K562 (cell line): ENCODE results near the gene TIPARP. TPM values are rescaled to one million over a fixed set of nuclear protein-coding genes. Genes with fewer than 3 reads are reported as not detected.

ENCODE experiments used
- ATAC-seq: fragments of 200-7000 bp; cut with Tn5 transposase; 3 replicates; pipeline ENCODE4 v1.9.1; 2020; ENCODE audit warnings: moderate library complexity
- BruUV-seq: library from RNA; stranded (reverse); fragments of 400-500 nt; replicated peaks from 2 replicates; lab custom pipeline; 2021; lab: Mats Ljungman, UMichigan
- CTCF ChIA-PET: fragments of 300-600 bp; formaldehyde crosslinking; extraction: SDS; loops from one replicate; lab custom pipeline; 2021; ENCODE audit warnings: low intra/inter-chr PET ratio; lab: Yijun Ruan, JAX
- POLR2A ChIA-PET: fragments of 300-600, 350-650 bp; sonication (Branson Sonifier 250); formaldehyde crosslinking; extraction: SDS; loops from one replicate; lab custom pipeline; 2021; ENCODE audit warnings: antibody characterized with exemption, inconsistent platforms; lab: Yijun Ruan, JAX
- DNase-seq, 4 experiments: peaks; one replicate each; pipeline versions ENCODE4 v3.0.0 to v3.0.0-alpha.2; 2011 to 2018; ENCODE audit warnings: low spot score in 3 of 4, mixed read lengths in 3 of 4; ENCODE audit errors: extremely low read depth in 1 of 4
- FAIRE-seq: peaks from 2 replicates; lab custom pipeline; 2011; peaks lifted over from hg19 to GRCh38; lab: Jason Lieb, UNC
- H2AFZ ChIP-seq: 2 replicates; pipeline ENCODE4 v1.6.0; 2011; ENCODE audit warnings: low read depth, low read length, control low read depth, inconsistent platforms
- H3K27ac ChIP-seq: fragments of 200-600 bp; 3 replicates; pipeline ENCODE4 v1.8.0; 2011; ENCODE audit warnings: low read depth, mild to moderate bottlenecking, control low read depth, inconsistent platforms, low read length, moderate library complexity, mixed read lengths; ENCODE audit errors: extremely low read depth
- H3K27me3 ChIP-seq, 2 experiments: fragments of 300-600 bp in 1 of 2; 2 replicates in 1 of 2; 3 replicates in 1 of 2; pipeline versions ENCODE4 v1.6.0 to v1.8.0; 2011; ENCODE audit warnings: inconsistent platforms in 2 of 2, low read length in 2 of 2, mild to moderate bottlenecking in 1 of 2, mixed read lengths in 1 of 2, moderate library complexity in 1 of 2; ENCODE audit not compliant: control insufficient read depth in 2 of 2, insufficient read depth in 2 of 2
- H3K36me3 ChIP-seq: fragments of 300-600 bp; 3 replicates; pipeline ENCODE4 v1.8.0; 2011; ENCODE audit warnings: mild to moderate bottlenecking, low read length, inconsistent platforms; ENCODE audit not compliant: control insufficient read depth, insufficient read depth
- H3K4me1 ChIP-seq, 2 experiments: fragments of 200-600 bp in 1 of 2; replicated peaks in 1 of 2; 2 replicates in 1 of 2; 3 replicates in 1 of 2; pipeline versions ENCODE4 v1.5.1 to v1.8.0; 2011; ENCODE audit warnings: inconsistent platforms in 2 of 2, low read length in 2 of 2, mild to moderate bottlenecking in 1 of 2, mixed read lengths in 1 of 2, moderate library complexity in 1 of 2; ENCODE audit not compliant: control insufficient read depth in 2 of 2, insufficient read depth in 2 of 2
- H3K4me2 ChIP-seq: 2 replicates; pipeline ENCODE4 v1.6.1; 2011; ENCODE audit warnings: low read length, control low read depth, inconsistent platforms, mixed read lengths; ENCODE audit not compliant: insufficient read depth
- H3K4me3 ChIP-seq: fragments of 200-600 bp; sonication (generic), shearing (Covaris generic); 2 replicates; pipeline ENCODE4 v1.5.1; 2016; ENCODE audit warnings: control low read depth, inconsistent platforms
- H3K79me2 ChIP-seq: fragments of 200-600 bp; 3 replicates; pipeline ENCODE4 v1.8.0; 2011; ENCODE audit warnings: low read length, inconsistent platforms; ENCODE audit not compliant: control insufficient read depth, insufficient read depth
- H3K9ac ChIP-seq, 2 experiments: 2 replicates each; pipeline versions ENCODE4 v1.6.0 to v1.6.1; 2011; ENCODE audit warnings: low read depth in 2 of 2, low read length in 2 of 2, control low read depth in 1 of 2, inconsistent platforms in 1 of 2, mild to moderate bottlenecking in 1 of 2, mixed read lengths in 1 of 2; ENCODE audit not compliant: insufficient read depth in 1 of 2
- H3K9me1 ChIP-seq: one replicate; pipeline ENCODE4 v1.6.0; 2011; ENCODE audit warnings: inconsistent platforms, mild to moderate bottlenecking, low read length, moderate library complexity; ENCODE audit not compliant: control insufficient read depth, insufficient read depth
- H3K9me3 ChIP-seq: replicated peaks from 2 replicates; pipeline ENCODE4 v1.5.1; 2011; ENCODE audit warnings: low read depth, low read length, inconsistent platforms; ENCODE audit not compliant: control insufficient read depth, insufficient read depth
- H4K20me1 ChIP-seq: replicated peaks from 2 replicates; pipeline ENCODE4 v1.6.1; 2011; ENCODE audit warnings: low read length, inconsistent platforms, mixed read lengths; ENCODE audit not compliant: control insufficient read depth, insufficient read depth
- BHLHE40 ChIP-seq: IDR thresholded peaks from 2 replicates; pipeline ENCODE4 v1.6.1; 2011; ENCODE audit warnings: low read length, improper control_type of control experiment
- FOXM1 ChIP-seq, 2 experiments: fragments of 450-650 bp in 1 of 2; sonication (generic) in 1 of 2; formaldehyde crosslinking in 1 of 2; IDR thresholded peaks; 2 replicates each; pipeline versions ENCODE4 v1.6.1 to v1.9.0; 2017 to 2022; ENCODE audit warnings: low read depth in 2 of 2, mild to moderate bottlenecking in 2 of 2, missing genetic modification reagents in 1 of 2, moderate library complexity in 1 of 2
- GATAD2B ChIP-seq: fragments of 450-650 bp; IDR thresholded peaks from 2 replicates; pipeline ENCODE4 v1.6.1; 2017; ENCODE audit warnings: mild to moderate bottlenecking, borderline replicate concordance
- GTF2F1 ChIP-seq: IDR thresholded peaks from 2 replicates; pipeline ENCODE4 v1.6.1; 2011; ENCODE audit warnings: low read depth, low read length, improper control_type of control experiment
- PHB2 ChIP-seq: fragments of 450-650 bp; IDR thresholded peaks from 2 replicates; pipeline ENCODE4 v1.6.1; 2017; ENCODE audit warnings: low read depth
- PHF8 ChIP-seq: fragments of 200-600 bp; sonication (generic); IDR thresholded peaks from 2 replicates; pipeline ENCODE4 v1.6.1; 2012; ENCODE audit warnings: mixed run types, mild to moderate bottlenecking, inconsistent platforms, low read length, moderate library complexity, borderline replicate concordance
- POLR2A ChIP-seq: fragments of 450-650 bp; conservative IDR thresholded peaks from 2 replicates; pipeline ENCODE4 v1.6.1; 2016
- RBBP5 ChIP-seq: fragments of 200-600 bp; sonication (generic); IDR thresholded peaks from 2 replicates; pipeline ENCODE4 v1.6.1; 2012; ENCODE audit warnings: borderline replicate concordance, mild to moderate bottlenecking, low read length, control low read depth, inconsistent platforms; ENCODE audit not compliant: insufficient read depth, poor library complexity, severe bottlenecking
- SUPT5H ChIP-seq: fragments of 450-650 bp; IDR thresholded peaks from 2 replicates; pipeline ENCODE4 v1.6.1; 2016
- ZC3H11A ChIP-seq: IDR thresholded peaks from 2 replicates; pipeline ENCODE4 v1.6.1; 2012; ENCODE audit warnings: low read depth, low read length, improper control_type of control experiment
- ZFP36 ChIP-seq: fragments of 150-350 bp; IDR thresholded peaks from 2 replicates; pipeline ENCODE4 v1.6.1; 2018; ENCODE audit warnings: low read length, low read depth; ENCODE audit not compliant: partially characterized antibody
- ZFP91 ChIP-seq: sonication (generic); formaldehyde crosslinking; IDR thresholded peaks from 2 replicates; pipeline ENCODE4 v1.8.0; 2022; ENCODE audit warnings: mild to moderate bottlenecking, missing genetic modification reagents
- ZNF764 ChIP-seq: fragments of 250-450 bp; sonication (Bioruptor Pico); IDR thresholded peaks from 2 replicates; pipeline ENCODE4 v1.4.0; 2020; ENCODE audit warnings: low read depth, mild to moderate bottlenecking, moderate library complexity
- WGBS: fragments of 100-300 bp; shearing (Covaris generic); methylation state at CpG from one replicate; pipeline ENCODE4 v1.1.6; 2016; ENCODE audit warnings: low coverage, mixed read lengths; ENCODE audit not compliant: insufficient coverage; ENCODE audit errors: missing lambda C conversion rate; 5-methylcytosine and 5-hydroxymethylcytosine counted together
- in situ Hi-C: fragments of 300-500 bp; cut with MboI; formaldehyde crosslinking; loops from 4 replicates; pipeline ENCODE4 v1.15.0; 2018; ENCODE audit warnings: inconsistent platforms, mixed read lengths
- intact Hi-C: fragments of 100-400 bp; cut with micrococcal nuclease; formaldehyde crosslinking; loops from 2 replicates; pipeline ENCODE4 v1.14.2; 2022
- polyA plus RNA-seq, 8 experiments: library from polyadenylated mRNA; depleted of rRNA in 4 of 8; stranded (reverse) in 5 of 8; unstranded in 3 of 8; fragments of >200 nt; fragmentation: Nextera tagmentation in 2 of 8; fragmentation: Illumina TruSeq in 1 of 8; extraction: Ambion mirVana in 2 of 8; extraction: Trizol in 1 of 8; gene quantifications; 2 replicates each; pipeline versions ENCODE4 v1.2.1 to v1.2.3, GENCODE V29; 2011 to 2014; ENCODE audit warnings: inconsistent platforms in 1 of 8, missing spikeins in 1 of 8
- total RNA-seq, 7 experiments: library from RNA; depleted of rRNA in 6 of 7; stranded (reverse); fragments of >200 nt in 6 of 7; fragmentation: Illumina TruSeq in 2 of 7; extraction: Trizol in 2 of 7; gene quantifications; 2 replicates each; pipeline versions ENCODE4 v1.2.1 to v1.2.3, GENCODE V29; 2011 to 2021; ENCODE audit warnings: low replicate concordance in 1 of 7

TIPARP gene
- total and polyA plus RNA-seq, 9 of the 15 experiments (the other 6 are each of a cell fraction or from before 2014, with no cell fraction given): 2.4 to 29.4 (median 15.1) TPM

- TF ChIP-seq ZFP36 (no peak), RBBP5 (no peak), ZNF764 (no peak), GATAD2B (no peak)
These were observed 31.6 kb downstream of the TIPARP start (continued) for GRCh38 chr3:156705761-156706616.

GRCh38 chr3:156707588-156707987, 33.2 kb downstream of the TIPARP start:
- Histone ChIP-seq H3K27ac (no peak overlapping the region), H3K9me1 (no peaks in the 10 kb centered on the region), H3K36me3 (peaks cover 72% of the 10 kb centered on the region), H3K4me2 (no peak overlapping the region), H3K79me2 (no peaks in the 10 kb centered on the region), H4K20me1 (no peaks in the 10 kb centered on the region), H3K4me1 (no peaks in the 10 kb centered on the region), H3K9me3 (no peaks in the 10 kb centered on the region), H3K4me3 (no peak overlapping the region), H2AFZ (no peak overlapping the region), H3K9ac (no peak overlapping the region), H3K27me3 (no peaks in the 10 kb centered on the region)
- in situ Hi-C loops: no loop called here
- no TSS peak for BruUV-seq
- 95% methylated on average over 7 of the region's 7 CpGs for WGBS
- ATAC-seq (no peak), DNase-seq (no peak), FAIRE-seq (no peak)
- TF ChIP-seq SUPT5H: 0 out of 2 replicates have a peak, but pooled peaks have one; percentile 15
- TF ChIP-seq PHF8: no peak
- TF ChIP-seq PHB2: no peak
- TF ChIP-seq ZFP91 (CRISPR knock-in tag): no peak
- TF ChIP-seq ZC3H11A: no peak
- TF ChIP-seq POLR2A: 0 out of 2 replicates have a peak, but pooled peaks have one; percentile 25
- TF ChIP-seq BHLHE40: no peak
- no peak for TF ChIP-seq FOXM1 (IDR thresholded peaks at IDR 0.05; ENCODE audit: low read depth)
- no peak for TF ChIP-seq FOXM1 (CRISPR knock-in tag; IDR thresholded peaks at IDR 0.05; ENCODE audit: low read depth)
- TF ChIP-seq GTF2F1: no peak
- CTCF ChIA-PET: no interaction called here
- POLR2A ChIA-PET: interaction anchor here (0.7 to 1.4 kb wide), 2 partner anchors 10 to 19 kb away, joined by 4 to 5 read pairs; no protein-coding TSS in a partner anchor
- intact Hi-C loops: no loop called here
